HEK293 (cell line): ENCODE measurements around the gene PINLYP.

ENCODE experiments used
- CTCF ChIA-PET: fragments of 350-600 bp; formaldehyde crosslinking; extraction: SDS; loops from one replicate; lab custom pipeline; 2021; ENCODE audit warnings: antibody characterized with exemption; lab: Yijun Ruan, JAX
- POLR2A ChIA-PET: fragments of 300-600 bp; formaldehyde crosslinking; extraction: SDS; loops from one replicate; lab custom pipeline; 2020; ENCODE audit warnings: antibody characterized with exemption, inconsistent platforms; lab: Yijun Ruan, JAX
- H3K27ac ChIP-seq: fragments of 200-500 bp; sonication (Bioruptor generic); 2 replicates; pipeline ENCODE4 v1.5.1; 2014; ENCODE audit warnings: low read depth, low read length, control low read depth, inconsistent platforms; ENCODE audit errors: extremely low read depth
- H3K36me3 ChIP-seq, 2 experiments: fragments of 200-500 bp in 1 of 2; sonication (Bioruptor generic) in 1 of 2; 1 replicate in 1 of 2; 2 replicates in 1 of 2; pipeline ENCODE4 v1.5.1; 2014 to 2017; ENCODE audit warnings: inconsistent platforms in 2 of 2, low read length in 2 of 2; ENCODE audit not compliant: control insufficient read depth in 2 of 2, insufficient read depth in 1 of 2
- H3K4me1 ChIP-seq: fragments of 200-500 bp; sonication (Bioruptor generic); 2 replicates; pipeline ENCODE4 v1.5.1; 2014; ENCODE audit warnings: mild to moderate bottlenecking, low read length, inconsistent platforms; ENCODE audit not compliant: control insufficient read depth, insufficient read depth
- H3K4me3 ChIP-seq: 2 replicates; pipeline ENCODE4 v1.5.1; 2011; ENCODE audit warnings: low read depth, mild to moderate bottlenecking, control low read depth, low read length, moderate library complexity
- H3K9me3 ChIP-seq: fragments of 200-500 bp; sonication (Bioruptor generic); 2 replicates; pipeline ENCODE4 v1.5.1; 2014; ENCODE audit warnings: low read depth, low read length, inconsistent platforms; ENCODE audit not compliant: control insufficient read depth, insufficient read depth
- OVOL3 ChIP-seq: fragments of 450-650 bp; formaldehyde crosslinking; IDR thresholded peaks from 2 replicates; pipeline ENCODE4 v1.5.1; 2016; ENCODE audit warnings: missing biosample characterization, missing genetic modification characterization
- PRDM1 ChIP-seq: fragments of 450-650 bp; formaldehyde crosslinking; IDR thresholded peaks from 2 replicates; pipeline ENCODE4; 2016; ENCODE audit warnings: missing biosample characterization, missing genetic modification characterization
- ZBTB17 ChIP-seq: fragments of 450-650 bp; formaldehyde crosslinking; IDR thresholded peaks from 2 replicates; pipeline ENCODE4 v1.5.1; 2016; ENCODE audit warnings: missing biosample characterization, missing genetic modification characterization
- ZNF600 ChIP-seq: fragments of 450-650 bp; formaldehyde crosslinking; IDR thresholded peaks from 2 replicates; pipeline ENCODE4 v1.5.1; 2016; ENCODE audit warnings: missing biosample characterization, missing genetic modification characterization

Gene PINLYP

DNA sequence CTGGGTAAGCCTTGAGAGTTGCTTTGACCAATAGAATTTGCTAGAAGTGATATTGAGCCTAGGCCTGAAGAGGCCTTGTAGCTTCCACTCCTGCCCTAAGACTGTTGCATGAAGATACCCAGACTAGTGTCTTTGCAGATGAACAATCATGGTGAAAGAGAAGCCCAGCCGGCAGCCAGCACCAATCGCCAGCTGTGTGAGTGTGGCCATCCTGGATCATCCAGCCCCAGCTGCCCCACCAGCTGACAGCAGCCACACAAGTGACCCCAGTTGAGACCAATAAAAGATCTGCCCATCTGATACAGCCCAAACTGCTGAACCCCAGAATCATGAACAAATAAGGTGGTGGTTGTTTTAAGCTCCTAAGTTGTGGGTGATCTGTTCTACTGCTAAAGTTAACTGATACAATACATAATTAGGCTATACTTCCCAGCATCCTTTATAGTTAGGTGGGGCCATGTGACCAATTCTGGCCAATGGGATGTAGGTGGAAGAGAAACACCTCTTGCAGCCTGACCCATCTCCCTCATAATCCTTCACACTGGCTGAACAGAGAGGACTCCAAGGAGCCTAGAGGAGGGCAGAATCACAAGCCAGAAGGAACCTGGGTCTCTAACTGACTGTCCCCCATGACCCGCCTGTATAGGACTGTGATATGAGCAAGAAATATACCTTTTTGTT, 53.2 kb downstream of the PINLYP start:
- no peaks in the 10 kb centered on the region for H3K9me3 ChIP-seq
- peaks cover 5 to 15% of the 10 kb centered on the region in 2 experiments for H3K36me3 ChIP-seq
- H3K4me1 ChIP-seq, result no peaks in the 10 kb centered on the region
- TF ChIP-seq PRDM1 (tag by site-specific recombination) (no peak), ZBTB17 (tag by site-specific recombination) (peak; percentile 84)
- no peak overlapping the region for H3K4me3 ChIP-seq
- POLR2A ChIA-PET, result interaction anchor here (0.8 to 1.4 kb wide), 6 partner anchors 9 to 198 kb away, joined by 3 to 6 read pairs (median 3); partner anchors contain the start of genes CADM4, IRGQ, ZNF283 and ZNF428
- H3K27ac ChIP-seq, result no peak overlapping the region
- CTCF ChIA-PET, result interaction anchor here (0.8 to 1.7 kb wide), 5 partner anchors 9 to 87 kb away, joined by 3 to 7 read pairs (median 4); no protein-coding TSS in a partner anchor

DNA sequence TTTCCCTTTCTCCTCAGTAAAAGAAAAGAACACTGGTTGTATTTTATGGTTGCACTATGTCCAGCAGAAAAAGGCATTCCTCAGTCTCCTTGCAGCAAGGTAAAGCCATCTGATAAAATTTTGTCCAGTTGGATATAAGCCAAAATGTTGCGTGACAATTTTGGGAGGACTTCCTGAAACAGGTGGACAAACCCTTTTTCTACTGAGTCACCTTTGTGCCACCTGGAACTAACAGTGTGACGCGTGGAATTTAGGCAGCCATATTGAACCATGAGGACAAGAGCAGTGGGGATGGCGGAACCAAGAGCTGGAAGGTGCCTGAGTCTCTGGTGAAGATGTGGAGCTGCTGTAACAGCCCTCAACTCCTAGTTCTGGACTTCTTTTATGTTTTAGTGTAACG, 55.9 kb downstream of the PINLYP start:
- TF ChIP-seq ZNF600 (0 out of 2 replicates have a peak, but pooled peaks have one; percentile 20), OVOL3 (tag by site-specific recombination) (no peak)
- POLR2A ChIA-PET, result no interaction called here

More for the DNA sequence above, 55.9 kb downstream of the PINLYP start:
- CTCF ChIA-PET, result no interaction called here
- peaks cover 5% of the 10 kb centered on the region; the same call in 1 of the 2 replicates for H3K4me1 ChIP-seq
- H3K36me3 ChIP-seq, result peaks cover 0 to 6% of the 10 kb centered on the region in 2 experiments; a peak in 1 of 3 replicates
- H3K4me3 ChIP-seq, result no peak overlapping the region
- H3K9me3 ChIP-seq, result no peaks in the 10 kb centered on the region
- H3K27ac ChIP-seq, result no peak overlapping the region
